ENCODE results near the gene LRBA.

LRBA gene

GRCh38 chr4:150332086-150332485 is 683.0 kb downstream of the LRBA start:
- no peaks in the 10 kb centered on the region for H3K9me3 ChIP-seq (ENCODE audit: low read length)

DNA sequence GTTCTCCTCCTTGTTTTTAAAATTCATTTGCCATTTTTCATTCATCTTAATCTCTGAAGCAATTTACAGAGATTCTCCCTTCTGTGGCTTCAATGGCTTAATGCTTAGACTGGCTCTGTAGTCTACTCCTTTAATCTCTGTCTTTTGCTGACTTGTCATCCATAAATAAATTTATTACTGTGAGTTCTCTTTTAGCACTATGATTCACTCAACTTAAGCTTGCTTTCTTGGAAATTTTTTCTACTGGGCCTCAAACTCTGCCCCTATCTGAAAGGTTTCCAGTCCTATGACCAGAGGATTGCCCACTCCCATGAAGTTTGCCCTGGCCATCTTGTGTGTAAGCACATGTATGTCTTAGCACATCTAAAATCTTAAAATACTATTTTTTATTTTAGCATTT is 685.7 kb downstream of the LRBA start:
- Histone ChIP-seq H3K4me1 (ENCODE audit: insufficient read depth, low read length, severe bottlenecking) (peaks cover 47% of the 10 kb centered on the region), H3F3A (ENCODE audit: insufficient read depth, low read length) (no peaks in the 10 kb centered on the region), H4K20me1 (ENCODE audit: insufficient read depth, low read length) (no peaks in the 10 kb centered on the region), H3K9me3 (ENCODE audit: low read length) (no peaks in the 10 kb centered on the region), H3K79me2 (ENCODE audit: insufficient read depth, low read length) (no peaks in the 10 kb centered on the region), H3K27me3 (ENCODE audit: insufficient read depth, low read length) (no peaks in the 10 kb centered on the region), H3K4me2 (ENCODE audit: low read length) (no peak overlapping the region), H3K27ac (ENCODE audit: low read depth, low read length, poor library complexity, severe bottlenecking) (no peak overlapping the region), H3K9ac (ENCODE audit: low read length) (no peak overlapping the region), H3K36me3 (ENCODE audit: insufficient read depth, low read length) (no peaks in the 10 kb centered on the region), H3K9me2 (ENCODE audit: low read depth, low read length) (no peaks in the 10 kb centered on the region), H2AFZ (ENCODE audit: low read length) (no peak overlapping the region), H3K4me3 (ENCODE audit: low read depth, low read length, poor library complexity, severe bottlenecking) (no peak overlapping the region)
- no peak for TF ChIP-seq EZH2 (IDR thresholded peaks at IDR 0.05; ENCODE audit: borderline replicate concordance, low read length)
- TF ChIP-seq, protein P1, sequence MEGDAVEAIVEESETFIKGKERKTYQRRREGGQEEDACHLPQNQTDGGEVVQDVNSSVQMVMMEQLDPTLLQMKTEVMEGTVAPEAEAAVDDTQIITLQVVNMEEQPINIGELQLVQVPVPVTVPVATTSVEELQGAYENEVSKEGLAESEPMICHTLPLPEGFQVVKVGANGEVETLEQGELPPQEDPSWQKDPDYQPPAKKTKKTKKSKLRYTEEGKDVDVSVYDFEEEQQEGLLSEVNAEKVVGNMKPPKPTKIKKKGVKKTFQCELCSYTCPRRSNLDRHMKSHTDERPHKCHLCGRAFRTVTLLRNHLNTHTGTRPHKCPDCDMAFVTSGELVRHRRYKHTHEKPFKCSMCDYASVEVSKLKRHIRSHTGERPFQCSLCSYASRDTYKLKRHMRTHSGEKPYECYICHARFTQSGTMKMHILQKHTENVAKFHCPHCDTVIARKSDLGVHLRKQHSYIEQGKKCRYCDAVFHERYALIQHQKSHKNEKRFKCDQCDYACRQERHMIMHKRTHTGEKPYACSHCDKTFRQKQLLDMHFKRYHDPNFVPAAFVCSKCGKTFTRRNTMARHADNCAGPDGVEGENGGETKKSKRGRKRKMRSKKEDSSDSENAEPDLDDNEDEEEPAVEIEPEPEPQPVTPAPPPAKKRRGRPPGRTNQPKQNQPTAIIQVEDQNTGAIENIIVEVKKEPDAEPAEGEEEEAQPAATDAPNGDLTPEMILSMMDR (IDR thresholded peaks at IDR 0.05; ENCODE audit: low read length) = no peak

More at GRCh38 chr4:150332086-150332485, 683.0 kb downstream of the LRBA start:
- TF ChIP-seq EZH2 (IDR thresholded peaks at IDR 0.05; ENCODE audit: borderline replicate concordance, low read length) = no peak
- TF ChIP-seq, protein P1 (IDR thresholded peaks at IDR 0.05; ENCODE audit: low read length) = no peak
- Histone ChIP-seq H3F3A (ENCODE audit: insufficient read depth, low read length) (no peaks in the 10 kb centered on the region), H3K36me3 (ENCODE audit: insufficient read depth, low read length) (no peaks in the 10 kb centered on the region), H3K79me2 (ENCODE audit: insufficient read depth, low read length) (no peaks in the 10 kb centered on the region), H3K9ac (ENCODE audit: low read length) (no peak overlapping the region), H2AFZ (ENCODE audit: low read length) (no peak overlapping the region), H3K27ac (ENCODE audit: low read depth, low read length, poor library complexity, severe bottlenecking) (no peak overlapping the region), H3K4me3 (ENCODE audit: low read depth, low read length, poor library complexity, severe bottlenecking) (no peak overlapping the region), H3K27me3 (ENCODE audit: insufficient read depth, low read length) (no peaks in the 10 kb centered on the region), H3K4me1 (ENCODE audit: insufficient read depth, low read length, severe bottlenecking) (peaks cover 20% of the 10 kb centered on the region), H3K9me2 (ENCODE audit: low read depth, low read length) (no peaks in the 10 kb centered on the region), H4K20me1 (ENCODE audit: insufficient read depth, low read length) (no peaks in the 10 kb centered on the region), H3K4me2 (ENCODE audit: low read length) (no peak overlapping the region)

DNA sequence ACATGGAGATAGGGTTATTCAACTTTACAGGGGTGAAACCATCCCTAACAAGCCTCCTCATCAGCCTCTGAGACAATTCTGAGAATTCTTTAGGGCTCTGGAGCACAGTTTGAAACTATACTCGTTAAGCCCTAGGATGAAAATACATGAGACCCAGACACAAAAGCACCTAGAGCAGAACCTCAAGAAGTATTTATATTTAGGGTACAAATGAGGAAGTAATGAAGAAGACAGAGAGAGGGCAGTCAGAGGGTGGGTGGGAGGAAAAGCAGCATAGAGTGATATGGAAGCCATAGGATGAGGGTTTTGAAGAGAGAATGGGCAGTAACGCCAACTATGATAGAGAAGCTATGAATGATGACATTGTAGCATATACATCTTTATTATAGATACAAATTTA is 686.6 kb downstream of the LRBA start:
- H3F3A ChIP-seq (ENCODE audit: insufficient read depth, low read length) = no peaks in the 10 kb centered on the region
- H3K9ac ChIP-seq (ENCODE audit: low read length) = no peak overlapping the region
- TF ChIP-seq, protein P1 (IDR thresholded peaks at IDR 0.05; ENCODE audit: low read length) = no peak
- no peak for TF ChIP-seq EZH2 (IDR thresholded peaks at IDR 0.05; ENCODE audit: borderline replicate concordance, low read length)
- no peaks in the 10 kb centered on the region for H4K20me1 ChIP-seq (ENCODE audit: insufficient read depth, low read length)
- H3K4me2 ChIP-seq (ENCODE audit: low read length) = no peak overlapping the region
- no peaks in the 10 kb centered on the region for H3K9me3 ChIP-seq (ENCODE audit: low read length)
- peak overlapping the region; percentile 13 for H3K27ac ChIP-seq (ENCODE audit: low read depth, low read length, poor library complexity, severe bottlenecking)
- H2AFZ ChIP-seq (ENCODE audit: low read length) = no peak overlapping the region
- H3K9me2 ChIP-seq (ENCODE audit: low read depth, low read length) = no peaks in the 10 kb centered on the region
- no peaks in the 10 kb centered on the region for H3K79me2 ChIP-seq (ENCODE audit: insufficient read depth, low read length)
- H3K4me3 ChIP-seq (ENCODE audit: low read depth, low read length, poor library complexity, severe bottlenecking) = no peak overlapping the region
- H3K4me1 ChIP-seq (ENCODE audit: insufficient read depth, low read length, severe bottlenecking) = peaks cover 55% of the 10 kb centered on the region
- no peaks in the 10 kb centered on the region for H3K36me3 ChIP-seq (ENCODE audit: insufficient read depth, low read length)
- H3K27me3 ChIP-seq (ENCODE audit: insufficient read depth, low read length) = no peaks in the 10 kb centered on the region

All from OCI-LY1 (cell line).